HCT116 (cell line): ENCODE measurements around the gene DKK1. TPM values are rescaled to one million over a fixed set of nuclear protein-coding genes. Genes with fewer than 3 reads are reported as not detected.

Source experiments
- ATAC-seq: fragments of 200-7000 bp; cut with Tn5 transposase; 2 replicates; pipeline ENCODE4 v1.9.1; 2020; ENCODE audit warnings: mild to moderate bottlenecking, moderate library complexity
- BruUV-seq: library from RNA; stranded (reverse); fragments of 400-500 nt; replicated peaks from 2 replicates; lab custom pipeline; 2021; lab: Mats Ljungman, UMichigan
- CTCF ChIA-PET: fragments of 300-600 bp; sonication (Branson Sonifier 250); formaldehyde crosslinking; loops from one replicate; lab custom pipeline; 2021; ENCODE audit warnings: antibody characterized with exemption; lab: Charles Lee
- POLR2A ChIA-PET: fragments of 300-600, 350-600 bp; sonication (Branson Sonifier 250); formaldehyde crosslinking; loops from one replicate; lab custom pipeline; 2021; ENCODE audit warnings: antibody characterized with exemption; lab: Charles Lee
- RAD21 ChIA-PET, 2 experiments: fragments of 300-600 bp; sonication (Branson Sonifier 250); formaldehyde crosslinking; loops; one replicate each; lab custom pipeline; 2023; ENCODE audit warnings: low total read pairs in 2 of 2; ENCODE audit not compliant: uncharacterized antibody in 2 of 2, unreplicated experiment in 2 of 2, low non-redundant PET in 1 of 2; lab: Charles Lee
- DNase-seq: peaks from one replicate; pipeline ENCODE4 v3.0.0-alpha.2; 2010; ENCODE audit warnings: low read depth, low spot score
- H2AFZ ChIP-seq: fragments of 200-600 bp; shearing (Covaris generic), sonication (generic); 2 replicates; pipeline ENCODE4 v1.6.1; 2017; ENCODE audit warnings: low read depth, mixed run types, mixed read lengths, antibody characterized with exemption, low read length; ENCODE audit not compliant: poor library complexity, severe bottlenecking
- H3K27ac ChIP-seq: 2 replicates; pipeline ENCODE4 v1.5.1; 2012; ENCODE audit warnings: low read depth, low read length
- H3K27me3 ChIP-seq: fragments of 200-600 bp; sonication (generic); 2 replicates; pipeline ENCODE4 v1.6.1; 2016; ENCODE audit warnings: mixed run types, low read length, mixed read lengths; ENCODE audit not compliant: insufficient read depth
- H3K36me3 ChIP-seq, 2 experiments: fragments of 200-500 bp in 1 of 2; fragments of 200-600 bp in 1 of 2; sonication (Bioruptor generic) in 1 of 2; sonication (generic) in 1 of 2; 2 replicates each; pipeline versions ENCODE4 v1.5.1 to v1.6.1; 2014 to 2016; ENCODE audit warnings: low read length in 2 of 2, inconsistent platforms in 1 of 2, mixed read lengths in 1 of 2, mixed run types in 1 of 2; ENCODE audit not compliant: insufficient read depth in 2 of 2, control insufficient read depth in 1 of 2
- H3K4me1 ChIP-seq, 2 experiments: fragments of 200-600 bp in 1 of 2; sonication (generic) in 1 of 2; 2 replicates each; pipeline versions ENCODE4 v1.5.1 to v1.6.1; 2012 to 2017; ENCODE audit warnings: low read length in 2 of 2, inconsistent platforms in 1 of 2, mild to moderate bottlenecking in 1 of 2, mixed read lengths in 1 of 2, mixed run types in 1 of 2, moderate library complexity in 1 of 2; ENCODE audit not compliant: insufficient read depth in 2 of 2, control insufficient read depth in 1 of 2
- H3K4me2 ChIP-seq: fragments of 200-600 bp; sonication (generic); 2 replicates; pipeline ENCODE4 v1.6.1; 2017; ENCODE audit warnings: mixed run types, low read length, mixed read lengths
- H3K4me3 ChIP-seq, 2 experiments: fragments of 200-600 bp in 1 of 2; sonication (generic) in 1 of 2; replicated peaks in 1 of 2; 2 replicates each; pipeline ENCODE4 v1.5.1; 2011 to 2016; ENCODE audit warnings: low read length in 2 of 2, control low read depth in 1 of 2, low read depth in 1 of 2, mild to moderate bottlenecking in 1 of 2, mixed read lengths in 1 of 2, mixed run types in 1 of 2
- H3K79me2 ChIP-seq: fragments of 200-600 bp; sonication (generic); 2 replicates; pipeline ENCODE4 v1.6.1; 2017; ENCODE audit warnings: mild to moderate bottlenecking, mixed run types, low read length, moderate library complexity, mixed read lengths; ENCODE audit not compliant: insufficient read depth
- H3K9ac ChIP-seq: fragments of 200-600 bp; sonication (generic); 2 replicates; pipeline ENCODE4 v1.6.1; 2016; ENCODE audit warnings: low read length, mixed read lengths
- H3K9me2 ChIP-seq: fragments of 200-600 bp; sonication (generic), shearing (Covaris generic); 2 replicates; pipeline ENCODE4 v1.6.1; 2017; ENCODE audit warnings: mixed run types, mild to moderate bottlenecking, moderate library complexity; ENCODE audit not compliant: insufficient read depth
- H3K9me3 ChIP-seq, 2 experiments: fragments of 200-500 bp in 1 of 2; fragments of 200-600 bp in 1 of 2; sonication (Bioruptor generic) in 1 of 2; sonication (generic) in 1 of 2; 2 replicates each; pipeline ENCODE4 v1.6.1; 2014 to 2017; ENCODE audit warnings: low read length in 2 of 2, mixed read lengths in 2 of 2, inconsistent platforms in 1 of 2, low read depth in 1 of 2, mild to moderate bottlenecking in 1 of 2, mixed run types in 1 of 2, moderate library complexity in 1 of 2; ENCODE audit not compliant: control insufficient read depth in 1 of 2, insufficient read depth in 1 of 2
- H4K20me1 ChIP-seq: fragments of 200-600 bp; sonication (generic), shearing (Covaris generic); 2 replicates; pipeline ENCODE4 v1.6.1; 2017; ENCODE audit warnings: mixed run types, mild to moderate bottlenecking, moderate library complexity; ENCODE audit not compliant: insufficient read depth
- CEBPB ChIP-seq: IDR thresholded peaks from 2 replicates; pipeline ENCODE4 v1.6.1; 2012; ENCODE audit warnings: low read depth
- ELF1 ChIP-seq: IDR thresholded peaks from 2 replicates; pipeline ENCODE4 v1.6.1; 2012; ENCODE audit warnings: low read depth, borderline replicate concordance
- EZH2 ChIP-seq: fragments of 200-600 bp; sonication (generic); IDR thresholded peaks from 2 replicates; pipeline ENCODE4 v1.6.1; 2017; ENCODE audit warnings: antibody characterized with exemption, mixed run types
- SIN3A ChIP-seq: IDR thresholded peaks from 2 replicates; pipeline ENCODE4 v1.6.1; 2012; ENCODE audit warnings: low read depth
- YY1 ChIP-seq: IDR thresholded peaks from 2 replicates; pipeline ENCODE4 v1.6.1; 2011; ENCODE audit warnings: low read length, low read depth, moderate library complexity, mild to moderate bottlenecking; ENCODE audit not compliant: insufficient replicate concordance; ENCODE audit errors: extremely low read depth
- ZNF274 ChIP-seq: fragments of 200-500 bp; sonication (Bioruptor generic); IDR thresholded peaks from 2 replicates; pipeline ENCODE4 v1.6.1; 2014; ENCODE audit warnings: mild to moderate bottlenecking, low read depth, low read length, inconsistent platforms
- intact Hi-C: fragments of 100-400 bp; cut with micrococcal nuclease; formaldehyde crosslinking; loops from 2 replicates; pipeline ENCODE4 v1.10.0; 2022
- total RNA-seq: library from RNA; stranded (reverse); gene quantifications from one replicate; pipeline ENCODE4 v1.2.1, GENCODE V29; 2021; ENCODE audit not compliant: unreplicated experiment
- TF ChIP-seq, protein P1 (sequence below): IDR thresholded peaks from 2 replicates; pipeline ENCODE4 v1.6.1; 2011; ENCODE audit warnings: mild to moderate bottlenecking, low read length, moderate library complexity; ENCODE audit not compliant: insufficient replicate concordance; ENCODE audit errors: extremely low read depth
- TF ChIP-seq, protein P2 (sequence below): IDR thresholded peaks from 2 replicates; pipeline ENCODE4 v1.6.1; 2012

The DKK1 gene
- total RNA-seq, 1 experiment from 2014 or later, result 315 TPM

DNA sequence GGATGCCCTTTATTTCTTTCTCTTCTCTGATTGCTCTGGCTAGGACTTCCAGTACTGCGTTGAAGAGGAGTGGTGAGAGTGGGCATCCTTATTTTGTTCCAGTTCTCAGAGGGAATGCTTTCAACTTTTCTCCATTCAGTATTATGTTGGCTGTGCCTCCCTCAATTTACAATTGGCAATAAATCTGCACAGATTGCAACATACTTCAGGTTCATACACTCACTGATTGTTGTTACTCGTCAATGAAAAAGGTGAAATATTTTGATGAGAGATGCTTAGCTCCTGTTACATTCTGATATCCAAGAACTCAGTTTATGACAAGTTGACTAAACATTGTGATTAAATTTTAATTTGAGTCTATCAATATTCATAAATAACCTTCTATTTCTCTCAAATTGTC, 37.9 kb upstream of the DKK1 start:
- H3K4me1 ChIP-seq, result no peaks in the 10 kb centered on the region
- intact Hi-C loops, result no loop called here
- POLR2A ChIA-PET, result no interaction called here
- no peak overlapping the region for H3K27ac ChIP-seq
- no peak overlapping the region for H3K4me2 ChIP-seq
- no peaks in the 10 kb centered on the region for H3K27me3 ChIP-seq
- no peaks in the 10 kb centered on the region for H3K9me2 ChIP-seq
- CTCF ChIA-PET, result no interaction called here
- ATAC-seq (no peak), DNase-seq (no peak)
- TF ChIP-seq SIN3A (no peak), EZH2 (no peak), ELF1 (no peak), ZNF274 (no peak)
- no peaks in the 10 kb centered on the region for H4K20me1 ChIP-seq
- H3K36me3 ChIP-seq, result no peaks in the 10 kb centered on the region
- RAD21 ChIA-PET, result no interaction called here
- H3K9ac ChIP-seq, result no peak overlapping the region
- H3K9me3 ChIP-seq, result no peaks in the 10 kb centered on the region
- H2AFZ ChIP-seq, result no peak overlapping the region
- no peaks in the 10 kb centered on the region for H3K79me2 ChIP-seq
- no peak overlapping the region for H3K4me3 ChIP-seq
- no TSS peak for BruUV-seq

GRCh38 chr10:52276986-52277385, 37.1 kb upstream of the DKK1 start:
- H3K4me3 ChIP-seq, result no peak overlapping the region
- no peaks in the 10 kb centered on the region for H3K9me3 ChIP-seq
- H3K4me2 ChIP-seq, result no peak overlapping the region
- ATAC-seq, result no peak
- no peak overlapping the region for H3K27ac ChIP-seq
- no peaks in the 10 kb centered on the region for H3K4me1 ChIP-seq
- H3K79me2 ChIP-seq, result no peaks in the 10 kb centered on the region
- no peak for DNase-seq
- intact Hi-C loops, result no loop called here
- no peak overlapping the region for H3K9ac ChIP-seq
- ChIA-PET CTCF (no interaction called here), POLR2A (no interaction called here), RAD21 (no interaction called here)
- H2AFZ ChIP-seq, result no peak overlapping the region
- no peaks in the 10 kb centered on the region for H3K36me3 ChIP-seq
- TF ChIP-seq, protein P1, sequence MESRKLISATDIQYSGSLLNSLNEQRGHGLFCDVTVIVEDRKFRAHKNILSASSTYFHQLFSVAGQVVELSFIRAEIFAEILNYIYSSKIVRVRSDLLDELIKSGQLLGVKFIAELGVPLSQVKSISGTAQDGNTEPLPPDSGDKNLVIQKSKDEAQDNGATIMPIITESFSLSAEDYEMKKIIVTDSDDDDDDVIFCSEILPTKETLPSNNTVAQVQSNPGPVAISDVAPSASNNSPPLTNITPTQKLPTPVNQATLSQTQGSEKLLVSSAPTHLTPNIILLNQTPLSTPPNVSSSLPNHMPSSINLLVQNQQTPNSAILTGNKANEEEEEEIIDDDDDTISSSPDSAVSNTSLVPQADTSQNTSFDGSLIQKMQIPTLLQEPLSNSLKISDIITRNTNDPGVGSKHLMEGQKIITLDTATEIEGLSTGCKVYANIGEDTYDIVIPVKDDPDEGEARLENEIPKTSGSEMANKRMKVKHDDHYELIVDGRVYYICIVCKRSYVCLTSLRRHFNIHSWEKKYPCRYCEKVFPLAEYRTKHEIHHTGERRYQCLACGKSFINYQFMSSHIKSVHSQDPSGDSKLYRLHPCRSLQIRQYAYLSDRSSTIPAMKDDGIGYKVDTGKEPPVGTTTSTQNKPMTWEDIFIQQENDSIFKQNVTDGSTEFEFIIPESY, result no peak
- no peak for TF ChIP-seq CEBPB
- TF ChIP-seq, protein P2, sequence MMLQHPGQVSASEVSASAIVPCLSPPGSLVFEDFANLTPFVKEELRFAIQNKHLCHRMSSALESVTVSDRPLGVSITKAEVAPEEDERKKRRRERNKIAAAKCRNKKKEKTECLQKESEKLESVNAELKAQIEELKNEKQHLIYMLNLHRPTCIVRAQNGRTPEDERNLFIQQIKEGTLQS, result no peak
- no peak for TF ChIP-seq YY1
- no TSS peak for BruUV-seq
- H3K9me2 ChIP-seq, result no peaks in the 10 kb centered on the region
- H3K27me3 ChIP-seq, result no peaks in the 10 kb centered on the region
- H4K20me1 ChIP-seq, result no peaks in the 10 kb centered on the region
